HEK293 (cell line): ENCODE results near the gene GLTP.

Experiments used
- CTCF ChIP-seq: fragments of 450-650 bp; formaldehyde crosslinking; IDR thresholded peaks from 2 replicates; pipeline ENCODE4 v1.5.1; 2016; ENCODE audit warnings: missing biosample characterization, missing genetic modification characterization
- ELK4 ChIP-seq: IDR thresholded peaks from 2 replicates; pipeline ENCODE4 v1.6.1; 2011; ENCODE audit warnings: mild to moderate bottlenecking, low read depth, low read length, borderline replicate concordance
- REST ChIP-seq: fragments of 450-650 bp; formaldehyde crosslinking; IDR thresholded peaks from 2 replicates; pipeline ENCODE4 v1.5.1; 2016; ENCODE audit warnings: missing biosample characterization, missing genetic modification characterization
- YY1 ChIP-seq: fragments of 450-650 bp; formaldehyde crosslinking; IDR thresholded peaks from 2 replicates; pipeline ENCODE4 v1.5.1; 2018; ENCODE audit warnings: missing biosample characterization, missing genetic modification characterization
- ZBTB17 ChIP-seq: fragments of 450-650 bp; formaldehyde crosslinking; IDR thresholded peaks from 2 replicates; pipeline ENCODE4 v1.5.1; 2016; ENCODE audit warnings: missing biosample characterization, missing genetic modification characterization
- ZFP3 ChIP-seq: fragments of 450-650 bp; formaldehyde crosslinking; IDR thresholded peaks from 2 replicates; pipeline ENCODE4 v1.5.1; 2016; ENCODE audit warnings: low read depth, missing biosample characterization, missing genetic modification characterization
- ZNF175 ChIP-seq: fragments of 450-650 bp; formaldehyde crosslinking; IDR thresholded peaks from 2 replicates; pipeline ENCODE4 v1.5.1; 2016; ENCODE audit warnings: missing biosample characterization, missing genetic modification characterization
- ZNF558 ChIP-seq: fragments of 450-650 bp; formaldehyde crosslinking; IDR thresholded peaks from 2 replicates; pipeline ENCODE4 v1.5.1; 2016; ENCODE audit warnings: missing biosample characterization, missing genetic modification characterization
- TF ChIP-seq, protein P1 (sequence below): fragments of 450-650 bp; formaldehyde crosslinking; IDR thresholded peaks from 2 replicates; pipeline ENCODE4 v1.5.1; 2016; ENCODE audit warnings: missing biosample characterization, missing genetic modification characterization
- TF ChIP-seq, protein P2 (sequence below): fragments of 450-650 bp; formaldehyde crosslinking; IDR thresholded peaks from 2 replicates; pipeline ENCODE4 v1.5.1; 2016; ENCODE audit warnings: missing biosample characterization, missing genetic modification characterization
- TF ChIP-seq, protein P3 (sequence below): fragments of 450-650 bp; formaldehyde crosslinking; optimal IDR thresholded peaks from 2 replicates; pipeline ENCODE3; 2016; ENCODE audit warnings: missing biosample characterization, mild to moderate bottlenecking, missing genetic modification characterization

DNA sequence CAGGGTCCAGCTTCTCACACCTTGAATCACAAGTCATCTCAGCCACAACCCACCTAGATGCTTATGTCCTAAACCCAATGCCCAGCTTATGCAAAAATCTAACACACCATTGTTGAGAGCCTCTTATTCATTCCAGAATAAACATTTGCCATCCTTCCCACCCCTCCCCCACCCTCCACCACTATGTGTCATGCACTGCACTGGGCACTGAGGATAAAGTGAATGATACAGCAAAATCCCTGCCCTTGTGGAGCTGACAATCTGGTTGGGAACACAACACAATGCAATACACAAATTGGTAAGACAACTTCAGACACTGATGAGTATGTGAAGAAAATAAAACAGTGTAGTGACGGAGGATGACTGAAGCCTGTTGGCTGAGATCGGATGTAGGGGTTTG is 1.4 kb upstream of the GLTP start:
- TF ChIP-seq ZFP3 (tag by site-specific recombination) (no peak), ZNF175 (tag by site-specific recombination) (no peak), ZNF558 (no peak), YY1 (tag by site-specific recombination) (no peak), ELK4 (no peak), CTCF (tag by site-specific recombination) (no peak), REST (tag by site-specific recombination) (no peak), ZBTB17 (tag by site-specific recombination) (no peak)
- TF ChIP-seq, protein P1, sequence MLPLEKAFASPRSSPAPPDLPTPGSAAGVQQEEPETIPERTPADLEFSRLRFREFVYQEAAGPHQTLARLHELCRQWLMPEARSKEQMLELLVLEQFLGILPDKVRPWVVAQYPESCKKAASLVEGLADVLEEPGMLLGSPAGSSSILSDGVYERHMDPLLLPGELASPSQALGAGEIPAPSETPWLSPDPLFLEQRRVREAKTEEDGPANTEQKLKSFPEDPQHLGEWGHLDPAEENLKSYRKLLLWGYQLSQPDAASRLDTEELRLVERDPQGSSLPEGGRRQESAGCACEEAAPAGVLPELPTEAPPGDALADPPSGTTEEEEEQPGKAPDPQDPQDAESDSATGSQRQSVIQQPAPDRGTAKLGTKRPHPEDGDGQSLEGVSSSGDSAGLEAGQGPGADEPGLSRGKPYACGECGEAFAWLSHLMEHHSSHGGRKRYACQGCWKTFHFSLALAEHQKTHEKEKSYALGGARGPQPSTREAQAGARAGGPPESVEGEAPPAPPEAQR = no peak
- TF ChIP-seq, protein P2, sequence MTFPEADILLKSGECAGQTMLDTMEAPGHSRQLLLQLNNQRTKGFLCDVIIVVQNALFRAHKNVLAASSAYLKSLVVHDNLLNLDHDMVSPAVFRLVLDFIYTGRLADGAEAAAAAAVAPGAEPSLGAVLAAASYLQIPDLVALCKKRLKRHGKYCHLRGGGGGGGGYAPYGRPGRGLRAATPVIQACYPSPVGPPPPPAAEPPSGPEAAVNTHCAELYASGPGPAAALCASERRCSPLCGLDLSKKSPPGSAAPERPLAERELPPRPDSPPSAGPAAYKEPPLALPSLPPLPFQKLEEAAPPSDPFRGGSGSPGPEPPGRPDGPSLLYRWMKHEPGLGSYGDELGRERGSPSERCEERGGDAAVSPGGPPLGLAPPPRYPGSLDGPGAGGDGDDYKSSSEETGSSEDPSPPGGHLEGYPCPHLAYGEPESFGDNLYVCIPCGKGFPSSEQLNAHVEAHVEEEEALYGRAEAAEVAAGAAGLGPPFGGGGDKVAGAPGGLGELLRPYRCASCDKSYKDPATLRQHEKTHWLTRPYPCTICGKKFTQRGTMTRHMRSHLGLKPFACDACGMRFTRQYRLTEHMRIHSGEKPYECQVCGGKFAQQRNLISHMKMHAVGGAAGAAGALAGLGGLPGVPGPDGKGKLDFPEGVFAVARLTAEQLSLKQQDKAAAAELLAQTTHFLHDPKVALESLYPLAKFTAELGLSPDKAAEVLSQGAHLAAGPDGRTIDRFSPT (tag by site-specific recombination) = no peak
- TF ChIP-seq, protein P3, sequence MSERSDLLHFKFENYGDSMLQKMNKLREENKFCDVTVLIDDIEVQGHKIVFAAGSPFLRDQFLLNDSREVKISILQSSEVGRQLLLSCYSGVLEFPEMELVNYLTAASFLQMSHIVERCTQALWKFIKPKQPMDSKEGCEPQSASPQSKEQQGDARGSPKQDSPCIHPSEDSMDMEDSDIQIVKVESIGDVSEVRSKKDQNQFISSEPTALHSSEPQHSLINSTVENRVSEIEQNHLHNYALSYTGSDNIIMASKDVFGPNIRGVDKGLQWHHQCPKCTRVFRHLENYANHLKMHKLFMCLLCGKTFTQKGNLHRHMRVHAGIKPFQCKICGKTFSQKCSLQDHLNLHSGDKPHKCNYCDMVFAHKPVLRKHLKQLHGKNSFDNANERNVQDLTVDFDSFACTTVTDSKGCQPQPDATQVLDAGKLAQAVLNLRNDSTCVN = no peak
